ENCODE data around the gene UCN3. TPM values are rescaled to one million over a fixed set of nuclear protein-coding genes. Genes with fewer than 3 reads are reported as not detected.

Gene UCN3
- total and polyA plus RNA-seq, 9 of the 15 experiments (the other 6 are each of a cell fraction or from before 2014, with no cell fraction given): not detected

DNA sequence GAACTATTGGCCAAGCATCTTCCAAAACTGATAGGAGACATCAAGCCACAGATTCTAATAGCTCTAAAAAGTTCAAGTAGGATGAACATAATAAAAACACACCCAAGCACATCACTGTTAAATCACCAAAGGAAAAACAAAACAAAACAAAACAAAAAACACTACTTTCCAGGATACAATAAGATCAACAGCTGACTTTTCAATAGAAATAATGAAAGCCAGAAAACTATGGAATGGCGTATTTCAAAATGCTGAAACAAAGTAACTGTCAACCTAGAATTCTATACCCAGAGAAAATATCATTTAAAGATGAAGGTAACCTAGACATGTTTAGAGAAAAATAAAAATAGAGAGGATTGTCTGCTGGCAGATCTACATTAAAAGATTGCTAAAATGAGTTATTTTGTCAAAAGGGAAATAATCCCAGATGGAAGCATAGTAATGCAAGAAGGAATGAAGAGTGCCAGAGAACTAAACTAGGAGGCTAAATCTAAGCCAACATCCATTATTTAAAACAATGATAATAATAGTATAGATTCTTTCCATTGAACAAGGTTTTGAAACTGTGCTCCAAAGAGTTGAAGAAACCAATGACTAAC is 25.9 kb downstream of the UCN3 start (continued):
- TF ChIP-seq ZNF121 (CRISPR knock-in tag; conservative IDR thresholded peaks at IDR 0.05) (no peak), ZNF3 (CRISPR knock-in tag; IDR thresholded peaks at IDR 0.05) (no peak), SNIP1 (IDR thresholded peaks at IDR 0.05; ENCODE audit: low read depth) (0 out of 2 replicates have a peak, but pooled peaks have one; percentile 10), FOXK2 (conservative IDR thresholded peaks at IDR 0.05 in 1 of 2, IDR thresholded peaks at IDR 0.05 in 1 of 2; ENCODE audit: low read depth in 2 of 2) (0 out of 4 replicates have a peak, but pooled peaks of 1 of the 2 experiments have one; percentile 32), XRCC3 (IDR thresholded peaks at IDR 0.05) (peak; percentile 91), E2F8 (IDR thresholded peaks at IDR 0.05; ENCODE audit: low read depth, partially characterized antibody) (peak; percentile 43), DACH1 (IDR thresholded peaks at IDR 0.05; ENCODE audit: partially characterized antibody) (peak; percentile 23), LEF1 (IDR thresholded peaks at IDR 0.05) (0 out of 2 replicates have a peak, but pooled peaks have one; percentile 21), ZEB2 (IDR thresholded peaks at IDR 0.05) (peak; percentile 77), NR2C2 (CRISPR knock-in tag; IDR thresholded peaks at IDR 0.05) (no peak), NR2C2 (tag; IDR thresholded peaks at IDR 0.05) (no peak), CBX3 (IDR thresholded peaks at IDR 0.05; ENCODE audit: borderline replicate concordance in 1 of 2, low read length in 2 of 2) (peak in 1 of 2 experiments; percentile 99; a peak in 2 of 3 replicates), MLLT1 (IDR thresholded peaks at IDR 0.05) (0 out of 4 replicates have a peak, but pooled peaks of 1 of the 2 experiments have one; percentile 58), RBM22 (IDR thresholded peaks at IDR 0.05; ENCODE audit: low read depth, low read length, poor library complexity, severe bottlenecking) (no peak), ZNF311 (CRISPR knock-in tag; IDR thresholded peaks at IDR 0.05) (no peak), ZFP1 (CRISPR knock-in tag; IDR thresholded peaks at IDR 0.05) (peak; percentile 83), CBX5 (IDR thresholded peaks at IDR 0.05; ENCODE audit: borderline replicate concordance, low read depth) (peak; percentile 78; the same call in 1 of the 2 replicates)
- TF ChIP-seq, protein P1, sequence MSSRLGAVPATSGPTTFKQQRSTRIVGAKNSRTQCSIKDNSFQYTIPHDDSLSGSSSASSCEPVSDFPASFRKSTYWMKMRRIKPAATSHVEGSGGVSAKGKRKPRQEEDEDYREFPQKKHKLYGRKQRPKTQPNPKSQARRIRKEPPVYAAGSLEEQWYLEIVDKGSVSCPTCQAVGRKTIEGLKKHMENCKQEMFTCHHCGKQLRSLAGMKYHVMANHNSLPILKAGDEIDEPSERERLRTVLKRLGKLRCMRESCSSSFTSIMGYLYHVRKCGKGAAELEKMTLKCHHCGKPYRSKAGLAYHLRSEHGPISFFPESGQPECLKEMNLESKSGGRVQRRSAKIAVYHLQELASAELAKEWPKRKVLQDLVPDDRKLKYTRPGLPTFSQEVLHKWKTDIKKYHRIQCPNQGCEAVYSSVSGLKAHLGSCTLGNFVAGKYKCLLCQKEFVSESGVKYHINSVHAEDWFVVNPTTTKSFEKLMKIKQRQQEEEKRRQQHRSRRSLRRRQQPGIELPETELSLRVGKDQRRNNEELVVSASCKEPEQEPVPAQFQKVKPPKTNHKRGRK (tag; IDR thresholded peaks at IDR 0.05): peak; percentile 26; the same call in 1 of the 2 replicates
- TF ChIP-seq, protein P2, sequence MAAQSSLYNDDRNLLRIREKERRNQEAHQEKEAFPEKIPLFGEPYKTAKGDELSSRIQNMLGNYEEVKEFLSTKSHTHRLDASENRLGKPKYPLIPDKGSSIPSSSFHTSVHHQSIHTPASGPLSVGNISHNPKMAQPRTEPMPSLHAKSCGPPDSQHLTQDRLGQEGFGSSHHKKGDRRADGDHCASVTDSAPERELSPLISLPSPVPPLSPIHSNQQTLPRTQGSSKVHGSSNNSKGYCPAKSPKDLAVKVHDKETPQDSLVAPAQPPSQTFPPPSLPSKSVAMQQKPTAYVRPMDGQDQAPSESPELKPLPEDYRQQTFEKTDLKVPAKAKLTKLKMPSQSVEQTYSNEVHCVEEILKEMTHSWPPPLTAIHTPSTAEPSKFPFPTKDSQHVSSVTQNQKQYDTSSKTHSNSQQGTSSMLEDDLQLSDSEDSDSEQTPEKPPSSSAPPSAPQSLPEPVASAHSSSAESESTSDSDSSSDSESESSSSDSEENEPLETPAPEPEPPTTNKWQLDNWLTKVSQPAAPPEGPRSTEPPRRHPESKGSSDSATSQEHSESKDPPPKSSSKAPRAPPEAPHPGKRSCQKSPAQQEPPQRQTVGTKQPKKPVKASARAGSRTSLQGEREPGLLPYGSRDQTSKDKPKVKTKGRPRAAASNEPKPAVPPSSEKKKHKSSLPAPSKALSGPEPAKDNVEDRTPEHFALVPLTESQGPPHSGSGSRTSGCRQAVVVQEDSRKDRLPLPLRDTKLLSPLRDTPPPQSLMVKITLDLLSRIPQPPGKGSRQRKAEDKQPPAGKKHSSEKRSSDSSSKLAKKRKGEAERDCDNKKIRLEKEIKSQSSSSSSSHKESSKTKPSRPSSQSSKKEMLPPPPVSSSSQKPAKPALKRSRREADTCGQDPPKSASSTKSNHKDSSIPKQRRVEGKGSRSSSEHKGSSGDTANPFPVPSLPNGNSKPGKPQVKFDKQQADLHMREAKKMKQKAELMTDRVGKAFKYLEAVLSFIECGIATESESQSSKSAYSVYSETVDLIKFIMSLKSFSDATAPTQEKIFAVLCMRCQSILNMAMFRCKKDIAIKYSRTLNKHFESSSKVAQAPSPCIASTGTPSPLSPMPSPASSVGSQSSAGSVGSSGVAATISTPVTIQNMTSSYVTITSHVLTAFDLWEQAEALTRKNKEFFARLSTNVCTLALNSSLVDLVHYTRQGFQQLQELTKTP (IDR thresholded peaks at IDR 0.05; ENCODE audit: low read depth in 1 of 2, partially characterized antibody in 2 of 2): peak; percentile 38 to 56
